Neural cell (in vitro differentiated cells): Measurements from ENCODE around the gene ZDHHC16. TPM values are rescaled to one million over a fixed set of nuclear protein-coding genes. Genes with fewer than 3 reads are reported as not detected.

Source experiments
- H2AFZ ChIP-seq: fragments of 200-600, 300-800 bp; sonication (generic), shearing (Covaris generic); 2 replicates; pipeline ENCODE4 v1.6.0; 2014; ENCODE audit warnings: low read depth, mild to moderate bottlenecking, antibody characterized with exemption, low read length, moderate library complexity
- H3F3A ChIP-seq: fragments of 200-600 bp; shearing (Covaris generic); 2 replicates; pipeline ENCODE4 v1.6.1; 2016; ENCODE audit warnings: mild to moderate bottlenecking, moderate library complexity, mixed read lengths, antibody characterized with exemption, low read length; ENCODE audit not compliant: insufficient read depth, poor library complexity, severe bottlenecking
- H3K27ac ChIP-seq: fragments of 200-600, 300-800 bp; sonication (generic), shearing (Covaris generic); 2 replicates; pipeline ENCODE4 v1.5.1; 2014; ENCODE audit warnings: mild to moderate bottlenecking, low read length, moderate library complexity
- H3K27me3 ChIP-seq: fragments of 300-800, 200-600 bp; sonication (generic), shearing (Covaris generic); 2 replicates; pipeline ENCODE4 v1.6.0; 2014; ENCODE audit warnings: mild to moderate bottlenecking, low read depth, low read length, moderate library complexity; ENCODE audit not compliant: insufficient read depth
- H3K36me3 ChIP-seq: fragments of 300-800, 200-600 bp; sonication (generic), shearing (Covaris generic); 2 replicates; pipeline ENCODE4 v1.5.1; 2014; ENCODE audit warnings: mild to moderate bottlenecking, antibody characterized with exemption, low read length, moderate library complexity; ENCODE audit not compliant: insufficient read depth
- H3K4me2 ChIP-seq: fragments of 300-800, 200-600 bp; sonication (generic), shearing (Covaris generic); 2 replicates; pipeline ENCODE4 v1.6.0; 2014; ENCODE audit warnings: mild to moderate bottlenecking, low read length
- H3K4me3 ChIP-seq: fragments of 300-800, 200-600 bp; sonication (generic), shearing (Covaris generic); 2 replicates; pipeline ENCODE4 v1.5.1; 2014; ENCODE audit warnings: mild to moderate bottlenecking, low read length, moderate library complexity
- H3K79me2 ChIP-seq: fragments of 200-600 bp; shearing (Covaris generic); replicated peaks from 2 replicates; pipeline ENCODE4 v1.6.0; 2014; ENCODE audit warnings: mild to moderate bottlenecking, low read length, moderate library complexity; ENCODE audit not compliant: insufficient read depth
- H3K9ac ChIP-seq: fragments of 300-800, 200-600 bp; sonication (generic), shearing (Covaris generic); 2 replicates; pipeline ENCODE4 v1.6.1; 2016; ENCODE audit warnings: mild to moderate bottlenecking, low read length, mixed read lengths
- H3K9me2 ChIP-seq: fragments of 200-600 bp; shearing (Covaris generic); 2 replicates; pipeline ENCODE4 v1.6.1; 2016; ENCODE audit warnings: mild to moderate bottlenecking, low read length, mixed read lengths; ENCODE audit not compliant: insufficient read depth
- H3K9me3 ChIP-seq: fragments of 200-600, 300-800 bp; sonication (generic), shearing (Covaris generic); 2 replicates; pipeline ENCODE4 v1.6.1; 2016; ENCODE audit warnings: mild to moderate bottlenecking, mixed run types, low read length, moderate library complexity, mixed read lengths
- H4K20me1 ChIP-seq: fragments of 200-600 bp; shearing (Covaris generic); 2 replicates; pipeline ENCODE4 v1.6.1; 2016; ENCODE audit warnings: mild to moderate bottlenecking, mixed run types; ENCODE audit not compliant: insufficient read depth
- EP300 ChIP-seq: fragments of 450-650 bp; conservative IDR thresholded peaks from 2 replicates; pipeline ENCODE4 v1.6.1; 2014; ENCODE audit warnings: antibody characterized with exemption, mild to moderate bottlenecking, moderate library complexity; ENCODE audit not compliant: poor library complexity, severe bottlenecking
- EZH2 ChIP-seq: fragments of 200-600, 300-800 bp; shearing (Covaris generic), sonication (generic); IDR thresholded peaks from 2 replicates; pipeline ENCODE4 v1.6.1; 2014; ENCODE audit warnings: antibody characterized with exemption, low read length, borderline replicate concordance, mild to moderate bottlenecking; ENCODE audit not compliant: insufficient read depth, poor library complexity, severe bottlenecking
- MXI1 ChIP-seq: fragments of 450-650 bp; conservative IDR thresholded peaks from 2 replicates; pipeline ENCODE4 v1.6.1; 2014; ENCODE audit warnings: antibody characterized with exemption, mild to moderate bottlenecking; ENCODE audit not compliant: poor library complexity, severe bottlenecking
- POLR2AphosphoS5 ChIP-seq: IDR thresholded peaks from 2 replicates; pipeline ENCODE4 v1.6.1; 2012
- RAD21 ChIP-seq: fragments of 450-650 bp; conservative IDR thresholded peaks from 2 replicates; pipeline ENCODE4 v1.6.1; 2014; ENCODE audit warnings: antibody characterized with exemption, mild to moderate bottlenecking, moderate library complexity
- SMC3 ChIP-seq: fragments of 450-650 bp; conservative IDR thresholded peaks from 2 replicates; pipeline ENCODE4 v1.6.1; 2014; ENCODE audit warnings: antibody characterized with exemption, mild to moderate bottlenecking, moderate library complexity; ENCODE audit not compliant: poor library complexity
- TAF1 ChIP-seq: IDR thresholded peaks from 2 replicates; pipeline ENCODE4 v1.6.1; 2012; ENCODE audit warnings: low read depth
- polyA plus RNA-seq: library from polyadenylated mRNA; depleted of rRNA; stranded (reverse); fragments of >200 nt; gene quantifications from 2 replicates; pipeline ENCODE4 v1.2.3, GENCODE V29; 2014
- TF ChIP-seq, protein P1 (sequence below): fragments of 450-650 bp; IDR thresholded peaks from 2 replicates; pipeline ENCODE4 v1.5.1; 2014; ENCODE audit warnings: antibody characterized with exemption, mild to moderate bottlenecking, moderate library complexity; ENCODE audit not compliant: poor library complexity, severe bottlenecking
- TF ChIP-seq, protein P2 (sequence below): IDR thresholded peaks from 2 replicates; pipeline ENCODE4 v1.6.1; 2012; ENCODE audit warnings: borderline replicate concordance

ZDHHC16 gene
- polyA plus RNA-seq, 1 donor from 2014 or later = 34.3 TPM

GRCh38 chr10:97459111-97459510 lies 13.1 kb downstream of the ZDHHC16 start:
- Histone ChIP-seq H3K9ac (no peak overlapping the region), H3F3A (no peaks in the 10 kb centered on the region), H3K4me2 (no peak overlapping the region), H3K27ac (no peak overlapping the region), H3K36me3 (peaks cover 11% of the 10 kb centered on the region), H2AFZ (no peak overlapping the region), H3K9me3 (no peaks in the 10 kb centered on the region), H3K27me3 (no peaks in the 10 kb centered on the region), H3K79me2 (no peaks in the 10 kb centered on the region), H3K9me2 (no peaks in the 10 kb centered on the region), H4K20me1 (no peaks in the 10 kb centered on the region), H3K4me3 (no peak overlapping the region)
- no peak for TF ChIP-seq EP300
- TF ChIP-seq, protein P1, sequence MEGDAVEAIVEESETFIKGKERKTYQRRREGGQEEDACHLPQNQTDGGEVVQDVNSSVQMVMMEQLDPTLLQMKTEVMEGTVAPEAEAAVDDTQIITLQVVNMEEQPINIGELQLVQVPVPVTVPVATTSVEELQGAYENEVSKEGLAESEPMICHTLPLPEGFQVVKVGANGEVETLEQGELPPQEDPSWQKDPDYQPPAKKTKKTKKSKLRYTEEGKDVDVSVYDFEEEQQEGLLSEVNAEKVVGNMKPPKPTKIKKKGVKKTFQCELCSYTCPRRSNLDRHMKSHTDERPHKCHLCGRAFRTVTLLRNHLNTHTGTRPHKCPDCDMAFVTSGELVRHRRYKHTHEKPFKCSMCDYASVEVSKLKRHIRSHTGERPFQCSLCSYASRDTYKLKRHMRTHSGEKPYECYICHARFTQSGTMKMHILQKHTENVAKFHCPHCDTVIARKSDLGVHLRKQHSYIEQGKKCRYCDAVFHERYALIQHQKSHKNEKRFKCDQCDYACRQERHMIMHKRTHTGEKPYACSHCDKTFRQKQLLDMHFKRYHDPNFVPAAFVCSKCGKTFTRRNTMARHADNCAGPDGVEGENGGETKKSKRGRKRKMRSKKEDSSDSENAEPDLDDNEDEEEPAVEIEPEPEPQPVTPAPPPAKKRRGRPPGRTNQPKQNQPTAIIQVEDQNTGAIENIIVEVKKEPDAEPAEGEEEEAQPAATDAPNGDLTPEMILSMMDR = no peak
- TF ChIP-seq EZH2 = no peak
- no peak for TF ChIP-seq POLR2AphosphoS5
- TF ChIP-seq SMC3 = no peak
- no peak for TF ChIP-seq MXI1
- TF ChIP-seq TAF1 = no peak
- TF ChIP-seq, protein P2, sequence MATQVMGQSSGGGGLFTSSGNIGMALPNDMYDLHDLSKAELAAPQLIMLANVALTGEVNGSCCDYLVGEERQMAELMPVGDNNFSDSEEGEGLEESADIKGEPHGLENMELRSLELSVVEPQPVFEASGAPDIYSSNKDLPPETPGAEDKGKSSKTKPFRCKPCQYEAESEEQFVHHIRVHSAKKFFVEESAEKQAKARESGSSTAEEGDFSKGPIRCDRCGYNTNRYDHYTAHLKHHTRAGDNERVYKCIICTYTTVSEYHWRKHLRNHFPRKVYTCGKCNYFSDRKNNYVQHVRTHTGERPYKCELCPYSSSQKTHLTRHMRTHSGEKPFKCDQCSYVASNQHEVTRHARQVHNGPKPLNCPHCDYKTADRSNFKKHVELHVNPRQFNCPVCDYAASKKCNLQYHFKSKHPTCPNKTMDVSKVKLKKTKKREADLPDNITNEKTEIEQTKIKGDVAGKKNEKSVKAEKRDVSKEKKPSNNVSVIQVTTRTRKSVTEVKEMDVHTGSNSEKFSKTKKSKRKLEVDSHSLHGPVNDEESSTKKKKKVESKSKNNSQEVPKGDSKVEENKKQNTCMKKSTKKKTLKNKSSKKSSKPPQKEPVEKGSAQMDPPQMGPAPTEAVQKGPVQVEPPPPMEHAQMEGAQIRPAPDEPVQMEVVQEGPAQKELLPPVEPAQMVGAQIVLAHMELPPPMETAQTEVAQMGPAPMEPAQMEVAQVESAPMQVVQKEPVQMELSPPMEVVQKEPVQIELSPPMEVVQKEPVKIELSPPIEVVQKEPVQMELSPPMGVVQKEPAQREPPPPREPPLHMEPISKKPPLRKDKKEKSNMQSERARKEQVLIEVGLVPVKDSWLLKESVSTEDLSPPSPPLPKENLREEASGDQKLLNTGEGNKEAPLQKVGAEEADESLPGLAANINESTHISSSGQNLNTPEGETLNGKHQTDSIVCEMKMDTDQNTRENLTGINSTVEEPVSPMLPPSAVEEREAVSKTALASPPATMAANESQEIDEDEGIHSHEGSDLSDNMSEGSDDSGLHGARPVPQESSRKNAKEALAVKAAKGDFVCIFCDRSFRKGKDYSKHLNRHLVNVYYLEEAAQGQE = no peak
- no peak for TF ChIP-seq RAD21

GRCh38 chr10:97459933-97460332 lies 14.0 kb downstream of the ZDHHC16 start:
- no peak overlapping the region for H3K4me3 ChIP-seq
- H3K36me3 ChIP-seq = peaks cover 11% of the 10 kb centered on the region
- H3K27me3 ChIP-seq = no peaks in the 10 kb centered on the region
- H2AFZ ChIP-seq = no peak overlapping the region
- no peaks in the 10 kb centered on the region for H3K9me2 ChIP-seq
- H3K9me3 ChIP-seq = no peaks in the 10 kb centered on the region
- no peaks in the 10 kb centered on the region for H3F3A ChIP-seq
- H3K27ac ChIP-seq = no peak overlapping the region
- no peaks in the 10 kb centered on the region for H3K79me2 ChIP-seq
- TF ChIP-seq, protein P2 = no peak
- TF ChIP-seq POLR2AphosphoS5 = no peak
- no peak for TF ChIP-seq TAF1
- TF ChIP-seq EZH2 = no peak
- no peak for TF ChIP-seq MXI1
- TF ChIP-seq SMC3 = no peak
- H4K20me1 ChIP-seq = no peaks in the 10 kb centered on the region
- H3K4me2 ChIP-seq = no peak overlapping the region
- H3K9ac ChIP-seq = no peak overlapping the region
